GM18870 (cell line): Measurements from ENCODE around the gene TEN1.
"Not testable (repeated sequence)": the region's sequence is repeated elsewhere in the genome, so short reads cannot be mapped to it uniquely, and the experiment has no call there.

Source experiments
- ATAC-seq: cut with Tn5 transposase; IDR thresholded peaks from one replicate; pipeline ENCODE4 v1.9.1; 2021; ENCODE audit warnings: moderate library complexity; ENCODE audit not compliant: unreplicated experiment

Gene TEN1, protein sequence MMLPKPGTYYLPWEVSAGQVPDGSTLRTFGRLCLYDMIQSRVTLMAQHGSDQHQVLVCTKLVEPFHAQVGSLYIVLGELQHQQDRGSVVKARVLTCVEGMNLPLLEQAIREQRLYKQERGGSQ

DNA sequence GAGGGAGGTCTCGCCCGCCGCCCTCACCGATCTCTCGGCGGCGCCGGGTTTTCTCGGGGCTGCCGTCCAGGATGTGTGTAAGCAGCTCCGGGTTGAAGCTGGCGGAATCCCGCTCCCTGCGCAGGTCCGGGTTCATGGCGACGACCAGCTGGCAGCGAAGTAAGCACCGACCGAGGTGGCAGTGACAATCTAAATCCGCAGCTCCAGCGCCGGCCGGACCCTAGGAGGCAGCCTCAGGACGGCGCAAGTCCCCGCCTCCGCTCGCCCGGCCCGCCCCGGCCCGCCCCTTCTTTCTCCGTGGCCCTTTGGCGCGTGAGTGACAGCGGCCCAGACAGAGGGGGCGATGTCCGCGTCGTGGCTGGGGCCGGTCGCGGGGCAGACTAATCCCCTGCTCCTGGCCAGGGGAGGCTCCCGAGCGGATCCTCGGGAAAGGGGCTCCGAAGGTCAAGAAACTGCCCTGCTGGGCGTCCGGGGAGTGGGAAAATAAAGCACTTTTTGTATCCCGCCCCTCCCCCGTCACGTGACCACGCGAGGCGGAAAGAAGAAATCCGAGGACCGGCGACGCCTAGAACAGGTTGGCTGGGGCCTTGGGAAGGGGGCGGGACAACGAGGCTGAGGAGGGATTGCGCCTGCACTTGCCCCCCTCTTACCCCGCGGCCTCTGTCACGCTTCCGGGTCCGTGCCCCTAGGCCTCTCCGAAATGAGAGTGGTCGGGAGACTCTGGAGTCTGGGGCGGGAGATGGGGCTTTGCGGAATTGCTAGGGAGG lies at the start of gene TEN1, which contains the start of gene ACOX1:
TSS of gene TEN1 (plus strand) at position 303 of the 767 bp plus-strand sequence. CDS start 6,953 bp downstream, outside the sequence.
TSS of gene ACOX1 (minus strand) at position 229 of the 767 bp plus-strand sequence. CDS start at position 136, 93 bp downstream.
- ATAC-seq = peak; percentile 63

- ATAC-seq = no peak
These were observed 48.0 kb upstream of the TEN1 start for GRCh38 chr17:75931062-75931461.

DNA sequence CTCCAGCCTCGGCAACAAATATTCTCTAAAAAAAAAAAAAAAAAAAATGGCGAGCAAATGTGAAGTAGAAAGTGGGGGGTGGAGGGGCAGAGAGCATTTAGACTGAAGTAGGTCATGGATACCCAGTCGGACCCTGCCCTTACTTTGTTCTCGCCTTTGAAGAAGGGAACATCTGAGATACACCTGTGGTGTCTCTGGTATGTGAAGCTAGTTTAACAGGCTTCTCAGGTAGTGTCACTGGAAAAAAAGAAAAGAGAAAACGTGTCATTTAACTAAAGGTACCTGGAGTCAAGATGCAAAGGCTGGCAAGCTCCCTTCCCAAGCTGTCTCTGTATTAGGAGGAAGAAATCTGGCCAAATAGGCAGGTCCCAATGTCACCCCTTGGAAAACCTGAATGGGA lies 46.2 kb upstream of the TEN1 start:
- ATAC-seq = no peak

- ATAC-seq = no peak
These were observed 45.2 kb upstream of the TEN1 start for GRCh38 chr17:75933808-75934207.

DNA sequence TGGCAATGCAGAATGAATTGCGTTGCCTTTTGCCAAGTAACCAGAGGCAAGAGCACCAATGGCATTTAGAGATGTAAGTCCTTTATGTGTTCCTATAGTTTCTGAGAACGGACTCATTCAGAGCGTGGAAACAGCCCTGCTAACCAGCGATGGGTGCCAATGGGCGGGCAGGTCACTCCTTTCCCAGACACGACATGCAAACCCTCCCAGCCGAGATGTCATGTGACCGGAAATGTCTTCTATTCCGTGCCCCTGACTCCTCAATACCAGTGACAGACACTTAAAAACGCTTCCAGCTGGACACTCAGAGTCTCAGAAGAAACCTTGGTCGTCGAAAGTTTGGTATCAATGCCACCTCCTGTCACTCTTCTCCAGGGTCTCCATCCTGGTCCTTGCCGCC lies 41.4 kb upstream of the TEN1 start:
- ATAC-seq = no peak

- no peak for ATAC-seq
These were observed 38.2 kb upstream of the TEN1 start, which contains the start of gene FBF1 for GRCh38 chr17:75940727-75941441. TSS of gene FBF1 (minus strand) at chr17:75941042. CDS start at chr17:75938149, 2,893 bp downstream.

GRCh38 chr17:75941442-75941819 lies 37.6 kb upstream of the TEN1 start:
- ATAC-seq = no peak

- no peak for ATAC-seq
These were observed 36.6 kb upstream of the TEN1 start for GRCh38 chr17:75942473-75942872.

DNA sequence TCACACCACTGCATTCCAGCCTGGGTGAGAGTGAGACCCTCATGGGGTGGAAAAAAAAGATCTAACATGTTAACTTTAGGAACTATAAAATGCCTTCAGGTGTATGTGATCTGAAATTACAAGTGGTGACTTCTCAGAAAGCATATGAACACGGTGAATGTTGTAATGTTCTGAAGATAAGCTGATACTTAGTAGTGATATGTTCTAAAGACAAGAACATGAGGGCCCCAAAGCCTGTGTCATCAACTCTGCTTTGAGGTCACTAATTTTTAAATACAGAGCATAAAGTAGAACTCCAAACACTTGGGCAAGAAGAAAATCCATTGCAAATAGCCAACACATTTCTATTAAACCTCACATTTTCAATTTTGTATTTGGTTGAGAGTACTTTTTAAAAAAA lies 35.5 kb upstream of the TEN1 start:
- ATAC-seq = no peak

DNA sequence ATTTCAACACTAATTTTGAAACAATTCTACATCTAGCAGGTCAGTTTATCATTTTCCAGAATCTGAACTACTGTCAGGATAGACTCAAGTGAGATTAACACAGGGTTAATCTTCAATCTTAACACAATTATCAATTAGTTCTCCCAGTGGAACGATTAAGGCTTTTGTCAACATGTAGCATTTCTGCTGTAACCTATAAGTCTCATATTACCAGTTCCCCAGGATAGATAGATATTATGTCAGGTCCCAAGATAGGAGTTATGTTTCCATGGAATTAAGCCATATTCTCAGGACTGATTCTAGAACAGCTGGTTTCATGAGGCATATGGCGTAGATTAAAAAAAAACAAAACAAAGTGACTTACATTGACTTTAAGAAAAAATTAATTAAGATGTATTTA lies 33.8 kb upstream of the TEN1 start:
- ATAC-seq = no peak

DNA sequence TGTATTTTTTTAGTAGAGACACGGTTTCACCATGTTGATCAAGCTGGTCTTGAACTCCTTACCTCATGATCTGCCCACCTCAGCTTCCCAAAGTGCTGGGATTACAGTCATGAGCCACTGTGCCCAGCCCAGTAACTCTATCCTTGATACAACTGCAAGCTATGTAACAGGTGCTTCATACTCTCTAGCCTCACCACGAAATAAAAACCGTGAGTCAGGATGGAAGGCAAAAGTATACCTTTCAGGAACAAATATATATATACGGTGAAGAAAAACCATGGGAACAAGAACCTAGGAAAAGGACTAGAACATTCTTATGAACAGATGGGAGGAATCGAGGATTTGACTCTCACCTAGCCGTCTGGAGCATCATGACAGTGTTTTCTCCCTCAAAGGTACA lies 28.6 kb upstream of the TEN1 start:
- no peak for ATAC-seq

DNA sequence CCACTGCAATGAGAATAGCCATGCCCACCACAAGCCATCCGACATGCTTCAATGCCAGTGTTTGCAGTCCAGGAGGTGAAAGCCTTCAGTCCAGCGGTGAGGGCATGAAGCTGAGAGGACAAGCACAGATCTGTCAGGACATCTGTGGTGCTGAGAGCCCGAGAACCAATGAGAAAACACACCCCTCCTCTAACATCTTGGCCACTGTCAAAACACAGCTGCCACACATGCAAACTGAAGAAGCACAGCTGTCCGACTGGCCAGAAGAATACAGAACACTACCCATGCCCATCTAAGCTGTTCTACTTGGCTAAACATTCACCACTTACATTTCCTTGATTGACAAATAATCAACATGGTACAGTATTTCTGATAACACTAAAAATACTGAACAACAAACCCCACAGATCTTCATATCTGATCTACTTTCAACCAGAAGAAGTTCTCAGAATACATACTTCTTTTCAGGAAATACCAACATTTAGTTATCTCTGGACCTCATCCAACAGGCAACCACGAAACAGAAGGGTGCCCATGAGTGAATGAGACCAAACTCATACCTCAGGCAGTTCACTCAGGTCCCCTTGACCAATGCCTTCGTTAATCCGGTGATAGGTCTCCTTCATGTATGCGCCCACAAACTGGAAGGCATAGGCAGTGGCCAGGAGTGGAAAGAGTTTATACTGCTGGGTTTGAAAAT lies 28.0 kb upstream of the TEN1 start:
- no peak for ATAC-seq

DNA sequence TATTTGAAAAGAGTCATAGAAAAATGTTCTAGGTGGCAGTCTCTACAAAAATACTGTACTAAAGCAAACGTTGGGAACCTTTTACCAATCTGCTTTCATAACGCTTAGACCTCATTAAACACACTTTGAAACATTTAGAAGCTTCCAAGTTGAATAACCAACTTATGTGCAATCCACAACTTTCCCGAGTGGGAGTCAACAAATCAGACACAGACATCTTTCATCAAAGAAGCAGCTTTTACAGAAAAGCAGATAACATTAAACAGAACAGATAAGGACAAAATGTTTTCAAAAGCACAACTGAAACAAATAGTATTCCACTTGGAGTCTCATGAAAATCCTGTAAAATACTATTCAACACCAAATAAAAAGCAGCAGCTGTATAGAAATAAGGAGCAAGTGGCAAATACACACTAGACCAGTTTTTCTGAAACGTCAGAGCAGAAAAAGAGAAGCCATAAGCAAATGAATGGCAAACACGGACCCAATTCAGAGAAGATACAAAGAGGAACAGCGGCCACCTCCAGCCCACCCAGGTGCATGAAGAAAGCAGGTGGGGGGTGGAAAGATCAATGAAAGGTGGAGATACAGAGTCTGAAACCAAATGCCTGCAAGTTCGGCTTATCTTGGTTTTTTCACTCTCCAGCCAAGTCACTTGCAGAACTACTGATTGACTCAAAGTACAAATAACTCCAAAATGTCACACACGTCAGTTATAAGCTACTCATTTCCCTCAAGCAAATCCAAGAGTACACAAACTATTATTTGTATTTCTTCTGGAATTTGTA lies 19.8 kb upstream of the TEN1 start:
- ATAC-seq = no peak

DNA sequence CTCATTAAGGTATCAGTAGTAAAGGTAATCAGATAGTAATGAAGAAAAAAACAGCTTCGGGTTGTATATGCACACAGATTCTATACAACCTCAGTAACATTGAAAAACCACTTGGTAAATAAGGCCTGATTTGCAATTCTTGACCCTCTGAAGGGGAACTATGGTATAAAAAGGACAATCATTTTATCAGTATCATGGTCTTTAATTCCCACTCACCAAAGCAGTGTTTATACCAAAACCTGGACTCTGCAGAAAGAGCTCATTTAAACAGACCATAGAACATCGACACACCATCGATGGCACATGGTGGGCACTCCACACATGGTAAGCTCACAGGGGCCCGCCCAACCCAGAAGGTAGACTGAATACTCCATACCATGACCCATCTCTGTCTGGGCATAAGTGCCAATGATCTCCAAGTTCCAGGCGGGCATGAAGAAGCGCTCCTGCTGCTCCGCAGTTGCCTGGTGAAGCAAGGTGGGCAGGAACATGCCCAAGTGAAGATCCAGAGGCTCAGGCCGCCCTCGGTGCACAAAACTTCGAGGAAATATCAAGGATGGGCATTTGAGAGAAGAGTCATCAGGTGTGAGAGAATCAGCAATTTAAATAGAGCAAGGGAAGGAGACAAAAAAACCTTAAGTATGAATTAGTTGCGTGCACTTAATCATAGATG lies 19.1 kb upstream of the TEN1 start:
- ATAC-seq = no peak

GRCh38 chr17:75965468-75965867 lies 13.6 kb upstream of the TEN1 start:
- ATAC-seq = no peak

- ATAC-seq = not testable (repeated sequence)
These were observed 10.0 kb upstream of the TEN1 start for GRCh38 chr17:75969044-75969443.

- ATAC-seq = no peak
These were observed 9.0 kb upstream of the TEN1 start for GRCh38 chr17:75970011-75970523.

- ATAC-seq = no peak
These were observed 8.4 kb upstream of the TEN1 start for GRCh38 chr17:75970626-75971025.

DNA sequence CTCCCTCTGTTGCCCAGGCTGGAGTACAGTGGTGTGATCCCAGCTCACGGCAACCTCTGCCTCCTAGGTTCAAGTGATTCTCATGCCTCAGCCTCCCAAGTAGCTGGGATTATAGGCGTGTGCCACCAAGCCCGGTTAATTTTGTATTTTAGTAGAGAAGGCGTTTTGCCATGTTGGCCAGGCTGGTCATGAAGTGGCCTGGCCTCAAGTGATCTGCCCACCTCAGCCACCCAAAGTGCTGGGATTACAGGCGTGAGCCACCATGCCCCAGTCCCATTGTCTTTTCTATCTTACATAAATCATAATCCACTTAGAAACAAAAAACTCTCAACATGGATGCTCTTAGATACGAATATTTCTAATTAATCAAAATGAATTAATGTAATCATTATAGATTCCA lies 3.9 kb upstream of the TEN1 start:
- not testable (repeated sequence) for ATAC-seq

GRCh38 chr17:75975757-75976174 lies 3.3 kb upstream of the TEN1 start:
- no peak for ATAC-seq
